Endothelial cell of umbilical vein (primary cell): Measurements from ENCODE around the gene PGBD2.

Experiments
- CTCF ChIP-seq, 2 donors: IDR thresholded peaks; 1 replicate in 1 of 2; 2 replicates in 1 of 2; pipeline ENCODE4 v1.5.1; 2011; ENCODE audit warnings: low read length in 2 of 2, mild to moderate bottlenecking in 2 of 2, moderate library complexity in 2 of 2, control low read depth in 1 of 2, inconsistent platforms in 1 of 2, low read depth in 1 of 2; ENCODE audit not compliant: insufficient read depth in 1 of 2; ENCODE audit errors: extremely low read depth in 1 of 2
- EZH2 ChIP-seq: IDR thresholded peaks from 2 replicates; pipeline ENCODE4 v1.6.1; 2012; ENCODE audit warnings: borderline replicate concordance, low read depth, mild to moderate bottlenecking, moderate library complexity, low read length, inconsistent platforms; ENCODE audit not compliant: severe bottlenecking
- FOS ChIP-seq: IDR thresholded peaks from 2 replicates; pipeline ENCODE4 v1.6.1; 2011; ENCODE audit warnings: mild to moderate bottlenecking, low read length, moderate library complexity, borderline replicate concordance; ENCODE audit not compliant: insufficient read depth
- MAX ChIP-seq: IDR thresholded peaks from 2 replicates; pipeline ENCODE4 v1.6.1; 2011; ENCODE audit not compliant: insufficient read depth, insufficient read length
- MYC ChIP-seq: IDR thresholded peaks from one replicate; pipeline ENCODE4 v1.6.1; 2011; ENCODE audit warnings: mild to moderate bottlenecking, low read depth, low read length
- POLR2A ChIP-seq: IDR thresholded peaks from 2 replicates; pipeline ENCODE4 v1.6.1; 2012; ENCODE audit warnings: low read depth, mild to moderate bottlenecking, control low read depth, low read length
- POLR2AphosphoS5 ChIP-seq: IDR thresholded peaks from 2 replicates; pipeline ENCODE4 v1.6.1; 2012; ENCODE audit warnings: low read depth, mild to moderate bottlenecking, control low read depth, low read length, moderate library complexity; ENCODE audit not compliant: insufficient read depth

GRCh38 chr1:248860007-248860406 is 46.0 kb upstream of the PGBD2 start:
- TF ChIP-seq MAX (no peak), POLR2A (no peak), CTCF (IDR thresholded peaks at IDR 0.05; ENCODE audit: extremely low read depth in 1 of 2, insufficient read depth in 1 of 2, low read depth in 1 of 2, low read length in 2 of 2) (no peak), POLR2AphosphoS5 (no peak), EZH2 (no peak), MYC (no peak), FOS (no peak)
